B cell (primary cell): ENCODE data around the gene ULK4. TPM values are rescaled to one million over a fixed set of nuclear protein-coding genes. Genes with fewer than 3 reads are reported as not detected.

Source experiments
- ATAC-seq: fragments of 200-7000 bp; cut with Tn5 transposase; one replicate; pipeline ENCODE4 v1.10.0; 2021; ENCODE audit warnings: low read depth, mild to moderate bottlenecking, moderate number of reproducible peaks, moderate library complexity
- CTCF ChIA-PET: fragments of 350-600 bp; sonication (Branson Sonifier 250); formaldehyde crosslinking; loops from one replicate; lab custom pipeline; 2021; ENCODE audit warnings: antibody characterized with exemption, inconsistent platforms; lab: Charles Lee
- POLR2A ChIA-PET: fragments of 350-600 bp; sonication (Branson Sonifier 250); formaldehyde crosslinking; loops from one replicate; lab custom pipeline; 2021; ENCODE audit warnings: antibody characterized with exemption; lab: Charles Lee
- DNase-seq: peaks from one replicate; pipeline ENCODE4 v3.0.0; 2013
- H2AFZ ChIP-seq: 2 replicates; pipeline ENCODE4 v1.6.1; 2012; ENCODE audit warnings: mild to moderate bottlenecking, low read depth, low read length; ENCODE audit not compliant: insufficient read depth, poor library complexity, severe bottlenecking
- H3K27ac ChIP-seq, 2 donors: 1 replicate in 1 of 2; 2 replicates in 1 of 2; pipeline ENCODE4 v1.5.1; 2012 to 2013; ENCODE audit warnings: low read length in 2 of 2, mild to moderate bottlenecking in 2 of 2, moderate library complexity in 1 of 2
- H3K27me3 ChIP-seq, 4 experiments: fragments of 200-600 bp in 1 of 4; sonication (generic) in 1 of 4; replicated peaks in 1 of 4; 1 replicate in 2 of 4; 2 replicates in 2 of 4; pipeline versions ENCODE4 v1.6.1 to v1.7.0; 2013 to 2016; ENCODE audit warnings: low read length in 3 of 4, mild to moderate bottlenecking in 2 of 4, mixed read lengths in 1 of 4, moderate library complexity in 1 of 4; ENCODE audit not compliant: insufficient read depth in 4 of 4, control insufficient read depth in 3 of 4; ENCODE audit errors: control extremely low read depth in 1 of 4
- H3K36me3 ChIP-seq, 2 experiments: replicated peaks in 1 of 2; 1 replicate in 1 of 2; 2 replicates in 1 of 2; pipeline versions ENCODE4 v1.6.1 to v1.7.1; 2013; ENCODE audit warnings: low read length in 1 of 2; ENCODE audit not compliant: insufficient read depth in 2 of 2, control insufficient read depth in 1 of 2; ENCODE audit errors: control extremely low read depth in 1 of 2, extremely low read depth in 1 of 2
- H3K4me1 ChIP-seq, 2 donors: fragments of 200-600 bp in 1 of 2; sonication (generic) in 1 of 2; 1 replicate in 1 of 2; 2 replicates in 1 of 2; pipeline versions ENCODE4 v1.5.1 to v1.6.1; 2013 to 2017; ENCODE audit warnings: low read length in 2 of 2; ENCODE audit not compliant: control insufficient read depth in 2 of 2, insufficient read depth in 2 of 2
- H3K4me2 ChIP-seq: replicated peaks from 2 replicates; pipeline ENCODE3; 2012; ENCODE audit warnings: mild to moderate bottlenecking, low read depth, low read length; ENCODE audit not compliant: poor library complexity, severe bottlenecking
- H3K4me3 ChIP-seq, 5 experiments: fragments of 200-600 bp in 1 of 5; sonication (generic) in 1 of 5; 1 replicate in 3 of 5; 2 replicates in 2 of 5; pipeline versions ENCODE4 v1.5.1 to v1.7.0; 2011 to 2016; ENCODE audit warnings: low read length in 4 of 5, mild to moderate bottlenecking in 4 of 5, low read depth in 2 of 5, control low read depth in 1 of 5, moderate library complexity in 1 of 5; ENCODE audit not compliant: insufficient read depth in 1 of 5; ENCODE audit errors: control extremely low read depth in 1 of 5, extremely low read depth in 1 of 5
- H3K79me2 ChIP-seq: fragments of 200-600 bp; sonication (generic); one replicate; pipeline ENCODE4 v1.6.0; 2016; ENCODE audit warnings: low read length; ENCODE audit not compliant: control insufficient read depth, insufficient read depth
- H3K9ac ChIP-seq: fragments of 200-600 bp; sonication (generic); 2 replicates; pipeline ENCODE4 v1.6.1; 2017; ENCODE audit warnings: mild to moderate bottlenecking, low read length, moderate library complexity
- H3K9me3 ChIP-seq, 3 donors: one replicate each; pipeline versions ENCODE4 v1.6.1 to v1.7.1; 2013; ENCODE audit warnings: low read length in 2 of 3; ENCODE audit not compliant: control insufficient read depth in 2 of 3, insufficient read depth in 1 of 3; ENCODE audit errors: control extremely low read depth in 1 of 3
- H4K20me1 ChIP-seq: 2 replicates; pipeline ENCODE4 v1.6.0; 2012; ENCODE audit warnings: mild to moderate bottlenecking, low read length; ENCODE audit not compliant: insufficient read depth, control insufficient read depth, poor library complexity, severe bottlenecking
- H3K27ac Mint-ChIP-seq: one replicate; pipeline ENCODE4 v1.8.0; 2021; ENCODE audit warnings: mixed read lengths
- H3K27me3 Mint-ChIP-seq: one replicate; pipeline ENCODE4 v1.8.0; 2021; ENCODE audit warnings: mixed read lengths
- H3K4me1 Mint-ChIP-seq: one replicate; pipeline ENCODE4 v1.8.0; 2021; ENCODE audit warnings: mixed read lengths
- H3K4me3 Mint-ChIP-seq: one replicate; pipeline ENCODE4 v1.8.0; 2021; ENCODE audit warnings: mixed read lengths
- H3K9me3 Mint-ChIP-seq: one replicate; pipeline ENCODE4 v1.8.0; 2022; ENCODE audit warnings: mixed read lengths; ENCODE audit not compliant: insufficient read depth
- EZH2 ChIP-seq: IDR thresholded peaks from 2 replicates; pipeline ENCODE4 v1.6.1; 2012; ENCODE audit warnings: borderline replicate concordance, low read depth, mild to moderate bottlenecking, moderate library complexity, low read length; ENCODE audit not compliant: insufficient read depth, poor library complexity, severe bottlenecking
- WGBS: methylation state at CpG from one replicate; pipeline ENCODE4 v1.1.5; 2013; ENCODE audit warnings: missing lambda C conversion rate; ENCODE audit not compliant: insufficient coverage; 5-methylcytosine and 5-hydroxymethylcytosine counted together
- intact Hi-C: fragments of 100-400 bp; cut with micrococcal nuclease; formaldehyde crosslinking; loops from one replicate; pipeline ENCODE4 v1.10.0; 2022
- polyA plus RNA-seq: library from polyadenylated mRNA; depleted of rRNA; stranded (reverse); fragments of >200 nt; gene quantifications from 2 replicates; pipeline ENCODE4 v1.2.3, GENCODE V29; 2012
- total RNA-seq, 2 donors: library from RNA; stranded (reverse); fragments of 120-200 nt in 1 of 2; gene quantifications; 1 replicate in 1 of 2; 2 replicates in 1 of 2; pipeline versions ENCODE4 v1.2.3 to v1.2.4, GENCODE V29; 2013 to 2022
- TF ChIP-seq, protein P1 (sequence below): fragments of 200-600 bp; IDR thresholded peaks from one replicate; pipeline ENCODE4 v1.8.0; 2022; ENCODE audit warnings: antibody characterized with exemption, mild to moderate bottlenecking

The ULK4 gene
- total and polyA plus RNA-seq, 2 donors (not counting 1 experiment from before 2014, with no cell fraction given), result 5.2 to 33.7 TPM

DNA sequence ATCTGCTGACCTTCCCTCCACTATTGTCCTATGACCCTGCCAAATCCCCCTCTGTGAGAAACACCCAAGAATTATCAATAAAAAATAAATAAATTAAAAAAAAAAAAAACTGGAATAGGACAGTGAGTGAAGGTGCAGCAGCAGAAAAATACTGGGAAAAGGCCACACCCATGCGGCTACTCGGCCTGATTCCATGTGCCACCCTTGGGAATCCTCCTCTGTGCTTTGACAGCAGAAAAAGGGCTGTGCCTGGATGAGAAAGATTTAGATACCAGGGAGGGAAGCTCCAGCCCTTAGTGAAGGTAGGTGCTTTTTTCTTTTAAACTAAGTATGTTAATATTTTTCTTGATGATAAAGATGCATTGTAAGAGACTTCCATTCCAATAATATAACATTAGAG is 654.8 kb downstream of the ULK4 start:
- no peak for DNase-seq
- H3K9ac ChIP-seq, result no peak overlapping the region
- H3K4me3 ChIP-seq, result no peak overlapping the region
- POLR2A ChIA-PET, result no interaction called here
- intact Hi-C loops, result no loop called here
- H3K36me3 ChIP-seq, result no peaks in the 10 kb centered on the region
- H3K9me3 ChIP-seq, result no peaks in the 10 kb centered on the region
- Mint-ChIP-seq H3K4me1 (no peaks in the 10 kb centered on the region), H3K4me3 (no peak overlapping the region), H3K9me3 (no peaks in the 10 kb centered on the region), H3K27me3 (no peaks in the 10 kb centered on the region), H3K27ac (no peak overlapping the region)
- H3K27me3 ChIP-seq, result no peaks in the 10 kb centered on the region
- H3K4me2 ChIP-seq, result no peak overlapping the region
- no peak for ATAC-seq
- no peaks in the 10 kb centered on the region for H4K20me1 ChIP-seq
- TF ChIP-seq, protein P1, sequence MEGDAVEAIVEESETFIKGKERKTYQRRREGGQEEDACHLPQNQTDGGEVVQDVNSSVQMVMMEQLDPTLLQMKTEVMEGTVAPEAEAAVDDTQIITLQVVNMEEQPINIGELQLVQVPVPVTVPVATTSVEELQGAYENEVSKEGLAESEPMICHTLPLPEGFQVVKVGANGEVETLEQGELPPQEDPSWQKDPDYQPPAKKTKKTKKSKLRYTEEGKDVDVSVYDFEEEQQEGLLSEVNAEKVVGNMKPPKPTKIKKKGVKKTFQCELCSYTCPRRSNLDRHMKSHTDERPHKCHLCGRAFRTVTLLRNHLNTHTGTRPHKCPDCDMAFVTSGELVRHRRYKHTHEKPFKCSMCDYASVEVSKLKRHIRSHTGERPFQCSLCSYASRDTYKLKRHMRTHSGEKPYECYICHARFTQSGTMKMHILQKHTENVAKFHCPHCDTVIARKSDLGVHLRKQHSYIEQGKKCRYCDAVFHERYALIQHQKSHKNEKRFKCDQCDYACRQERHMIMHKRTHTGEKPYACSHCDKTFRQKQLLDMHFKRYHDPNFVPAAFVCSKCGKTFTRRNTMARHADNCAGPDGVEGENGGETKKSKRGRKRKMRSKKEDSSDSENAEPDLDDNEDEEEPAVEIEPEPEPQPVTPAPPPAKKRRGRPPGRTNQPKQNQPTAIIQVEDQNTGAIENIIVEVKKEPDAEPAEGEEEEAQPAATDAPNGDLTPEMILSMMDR, result no peak
- TF ChIP-seq EZH2, result no peak
- CTCF ChIA-PET, result no interaction called here
- WGBS, result 88% methylated on average over 2 of the region's 2 CpGs
- H3K27ac ChIP-seq, result no peak overlapping the region
- H3K79me2 ChIP-seq, result no peaks in the 10 kb centered on the region
- H2AFZ ChIP-seq, result no peak overlapping the region
- no peaks in the 10 kb centered on the region for H3K4me1 ChIP-seq

DNA sequence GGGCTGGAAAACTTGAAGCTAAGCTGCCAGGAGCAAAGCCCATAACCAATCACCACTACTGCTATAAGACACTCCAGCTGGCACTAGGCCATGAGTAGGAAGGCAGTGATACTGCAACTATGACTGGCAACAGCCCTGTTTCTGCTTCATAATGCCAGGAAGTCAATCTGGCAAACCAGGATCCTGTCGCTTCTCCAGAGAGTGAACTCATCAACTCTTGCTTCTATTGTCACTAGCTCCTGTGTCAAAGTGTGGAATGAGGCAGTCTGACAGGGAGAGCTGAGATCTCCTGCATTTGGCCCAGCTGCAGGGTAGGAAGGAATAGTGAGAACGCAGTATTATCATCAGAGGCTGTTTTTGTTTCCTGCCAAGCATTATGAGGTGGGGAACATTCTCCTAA is 657.3 kb downstream of the ULK4 start:
- no peaks in the 10 kb centered on the region for H3K36me3 ChIP-seq
- H3K27ac ChIP-seq, result no peak overlapping the region
- DNase-seq, result no peak
- H3K27ac Mint-ChIP-seq, result no peak overlapping the region
- no peaks in the 10 kb centered on the region for H3K9me3 Mint-ChIP-seq
- H4K20me1 ChIP-seq, result no peaks in the 10 kb centered on the region
- H3K27me3 Mint-ChIP-seq, result no peaks in the 10 kb centered on the region
- WGBS, result 60% methylated on average over 1 of the region's 2 CpGs
- POLR2A ChIA-PET, result no interaction called here
- no peak for TF ChIP-seq EZH2
- TF ChIP-seq, protein P1, result no peak
- no peak for ATAC-seq
- no peaks in the 10 kb centered on the region for H3K9me3 ChIP-seq
- intact Hi-C loops, result no loop called here
- H3K4me1 ChIP-seq, result no peaks in the 10 kb centered on the region
- H3K4me3 Mint-ChIP-seq, result no peak overlapping the region
- H3K4me3 ChIP-seq, result no peak overlapping the region
- no peak overlapping the region for H2AFZ ChIP-seq
- CTCF ChIA-PET, result no interaction called here
- no peaks in the 10 kb centered on the region for H3K4me1 Mint-ChIP-seq
- no peak overlapping the region for H3K9ac ChIP-seq
- no peaks in the 10 kb centered on the region for H3K79me2 ChIP-seq
- no peak overlapping the region for H3K4me2 ChIP-seq
- H3K27me3 ChIP-seq, result no peaks in the 10 kb centered on the region
